Breast epithelium (tissue), 3 donors: ENCODE data around the gene MANEA.

ENCODE experiments used
- POLR2A ChIP-seq: fragments of 450-650 bp; IDR thresholded peaks from one replicate; pipeline ENCODE4 v1.6.1; 2016; ENCODE audit warnings: antibody characterized with exemption, mild to moderate bottlenecking, moderate library complexity
- POLR2AphosphoS5 ChIP-seq, 3 donors: sonication (generic); formaldehyde crosslinking; IDR thresholded peaks; one replicate each; pipeline ENCODE4 v1.6.1; 2017; ENCODE audit warnings: antibody characterized with exemption in 3 of 3
- TF ChIP-seq, protein P1 (sequence below), 3 donors: fragments of 450-650 bp; IDR thresholded peaks; one replicate each; pipeline ENCODE4 v1.5.1; 2016 to 2017; ENCODE audit warnings: antibody characterized with exemption in 3 of 3, mild to moderate bottlenecking in 3 of 3, moderate library complexity in 3 of 3

GRCh38 chr6:95578106-95578410 lies 723 bp downstream of the MANEA start:
- TF ChIP-seq, protein P1, sequence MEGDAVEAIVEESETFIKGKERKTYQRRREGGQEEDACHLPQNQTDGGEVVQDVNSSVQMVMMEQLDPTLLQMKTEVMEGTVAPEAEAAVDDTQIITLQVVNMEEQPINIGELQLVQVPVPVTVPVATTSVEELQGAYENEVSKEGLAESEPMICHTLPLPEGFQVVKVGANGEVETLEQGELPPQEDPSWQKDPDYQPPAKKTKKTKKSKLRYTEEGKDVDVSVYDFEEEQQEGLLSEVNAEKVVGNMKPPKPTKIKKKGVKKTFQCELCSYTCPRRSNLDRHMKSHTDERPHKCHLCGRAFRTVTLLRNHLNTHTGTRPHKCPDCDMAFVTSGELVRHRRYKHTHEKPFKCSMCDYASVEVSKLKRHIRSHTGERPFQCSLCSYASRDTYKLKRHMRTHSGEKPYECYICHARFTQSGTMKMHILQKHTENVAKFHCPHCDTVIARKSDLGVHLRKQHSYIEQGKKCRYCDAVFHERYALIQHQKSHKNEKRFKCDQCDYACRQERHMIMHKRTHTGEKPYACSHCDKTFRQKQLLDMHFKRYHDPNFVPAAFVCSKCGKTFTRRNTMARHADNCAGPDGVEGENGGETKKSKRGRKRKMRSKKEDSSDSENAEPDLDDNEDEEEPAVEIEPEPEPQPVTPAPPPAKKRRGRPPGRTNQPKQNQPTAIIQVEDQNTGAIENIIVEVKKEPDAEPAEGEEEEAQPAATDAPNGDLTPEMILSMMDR (IDR thresholded peaks at IDR 0.05) = no peak
- no peak for TF ChIP-seq POLR2AphosphoS5 (IDR thresholded peaks at IDR 0.05)
- no peak for TF ChIP-seq POLR2A
